Cardiac muscle cell (in vitro differentiated cells and primary cell): Measurements from ENCODE around the gene BBS9. TPM values are rescaled to one million over a fixed set of nuclear protein-coding genes. Genes with fewer than 3 reads are reported as not detected.
"Not testable (repeated sequence)": the region's sequence is repeated elsewhere in the genome, so short reads cannot be mapped to it uniquely, and the experiment has no call there.

ENCODE experiments used
- DNase-seq, 2 donors: peaks; one replicate each; pipeline versions ENCODE4 v3.0.0 to v3.0.0-alpha.2; 2010 to 2017; ENCODE audit warnings: low read depth in 1 of 2, low spot score in 1 of 2
- H3K27ac ChIP-seq: fragments of 200-600 bp; sonication (generic); 2 replicates; pipeline ENCODE4 v1.5.1; 2016
- H3K27me3 ChIP-seq: fragments of 200-600 bp; sonication (generic); 2 replicates; pipeline ENCODE4 v1.6.0; 2016; ENCODE audit warnings: control low read depth
- H3K36me3 ChIP-seq: fragments of 200-600 bp; sonication (generic); 2 replicates; pipeline ENCODE4 v1.5.1; 2016; ENCODE audit warnings: control low read depth
- H3K4me1 ChIP-seq: fragments of 200-600 bp; sonication (generic); 2 replicates; pipeline ENCODE4 v1.8.1; 2017; ENCODE audit warnings: low read depth, mild to moderate bottlenecking, mixed run types
- H3K4me3 ChIP-seq: fragments of 200-600 bp; sonication (generic); 2 replicates; pipeline ENCODE4 v1.5.1; 2016; ENCODE audit warnings: mild to moderate bottlenecking
- H3K9me3 ChIP-seq: fragments of 200-600 bp; sonication (generic); 2 replicates; pipeline ENCODE4 v1.5.1; 2017; ENCODE audit warnings: low read depth, mild to moderate bottlenecking, control low read depth
- CTCF ChIP-seq: IDR thresholded peaks from 2 replicates; pipeline ENCODE4 v1.5.1; 2012; ENCODE audit warnings: low read depth, mild to moderate bottlenecking, low read length
- polyA plus RNA-seq: library from polyadenylated mRNA; unstranded; fragments of >200 nt; fragmentation: Nextera tagmentation; extraction: Ambion mirVana; gene quantifications from 2 replicates; pipeline ENCODE4 v1.2.1, GENCODE V29; 2016
- total RNA-seq: library from RNA; depleted of rRNA; stranded (reverse); fragments of >200 nt; gene quantifications from 2 replicates; pipeline ENCODE4 v1.2.3, GENCODE V29; 2016

BBS9 gene
- total and polyA plus RNA-seq, 2 experiments from 2014 or later, result 9.8 to 13.2 TPM

DNA sequence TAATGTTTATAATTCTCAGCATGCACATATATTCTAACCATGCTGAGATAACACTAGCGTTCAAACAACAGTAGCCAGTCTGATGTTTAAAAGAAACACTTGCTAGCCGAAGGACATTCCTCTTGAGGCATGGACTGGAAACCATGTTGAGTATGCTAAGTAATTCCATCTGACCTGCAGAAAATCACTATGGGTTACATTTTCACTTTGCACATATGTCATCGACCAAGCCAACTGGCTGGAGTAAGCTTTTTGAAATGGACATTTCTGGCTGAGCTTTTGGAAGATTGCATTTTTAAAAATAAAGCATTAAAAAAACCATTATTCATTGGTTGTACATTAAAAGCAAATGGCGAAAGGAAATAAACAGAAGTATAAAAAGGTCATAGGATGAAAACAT lies 88.2 kb downstream of the BBS9 start:
- Histone ChIP-seq H3K9me3 (no peaks in the 10 kb centered on the region), H3K36me3 (no peaks in the 10 kb centered on the region), H3K4me1 (no peaks in the 10 kb centered on the region), H3K4me3 (no peak overlapping the region), H3K27me3 (no peaks in the 10 kb centered on the region), H3K27ac (no peak overlapping the region)
- no peak for TF ChIP-seq CTCF
- DNase-seq, result no peak

DNA sequence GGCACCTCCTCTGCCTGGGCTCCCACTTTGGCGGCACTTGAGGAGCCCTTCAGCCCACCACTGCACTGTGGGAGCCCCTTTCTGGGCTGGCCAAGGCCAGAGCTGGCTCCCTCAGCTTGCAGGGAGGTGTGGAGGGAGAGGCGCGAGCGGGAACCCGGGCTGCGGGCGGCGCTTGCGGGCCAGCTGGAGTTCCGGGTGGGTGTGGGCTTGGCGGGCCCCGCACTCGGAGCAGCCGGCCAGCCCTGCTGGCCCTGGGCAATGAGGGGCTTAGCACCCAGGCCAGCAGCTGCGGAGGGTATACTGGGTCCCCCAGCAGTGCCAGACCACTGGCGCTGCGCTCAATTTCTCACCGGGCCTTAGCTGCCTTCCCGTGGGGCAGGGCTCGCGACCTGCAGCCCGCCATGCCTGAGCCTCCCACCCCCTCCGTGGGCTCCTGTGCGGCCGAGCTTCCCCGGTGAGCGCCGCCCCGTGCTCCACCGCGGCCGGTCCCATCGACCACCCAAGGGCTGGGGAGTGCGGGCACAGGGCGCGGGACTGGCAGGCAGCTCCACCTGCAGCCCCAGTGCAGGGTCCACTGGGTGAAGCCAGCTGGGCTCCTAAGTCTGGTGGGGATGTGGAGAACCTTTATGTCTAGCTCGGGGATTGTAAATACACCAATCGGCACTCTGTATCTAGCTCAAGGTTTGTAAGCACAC lies 89.6 kb downstream of the BBS9 start:
- H3K4me3 ChIP-seq, H3K27me3 ChIP-seq, H3K27ac ChIP-seq, DNase-seq, H3K4me1 ChIP-seq, H3K36me3 ChIP-seq, H3K9me3 ChIP-seq: not testable (repeated sequence)

- no peaks in the 10 kb centered on the region for H3K4me1 ChIP-seq
- H3K27ac ChIP-seq, result no peak overlapping the region
- H3K36me3 ChIP-seq, result no peaks in the 10 kb centered on the region
- H3K9me3 ChIP-seq, result no peaks in the 10 kb centered on the region
- DNase-seq, result no peak
- TF ChIP-seq CTCF, result no peak
- H3K27me3 ChIP-seq, result no peaks in the 10 kb centered on the region
- H3K4me3 ChIP-seq, result no peak overlapping the region
These were observed 90.9 kb downstream of the BBS9 start for GRCh38 chr7:33220231-33220630.

- Histone ChIP-seq H3K4me3 (no peak overlapping the region), H3K27ac (no peak overlapping the region), H3K4me1 (no peaks in the 10 kb centered on the region), H3K27me3 (no peaks in the 10 kb centered on the region), H3K36me3 (no peaks in the 10 kb centered on the region), H3K9me3 (no peaks in the 10 kb centered on the region)
- no peak for TF ChIP-seq CTCF
- peak in 1 of 2 donors; percentile 13 for DNase-seq
These were observed 92.0 kb downstream of the BBS9 start for GRCh38 chr7:33221390-33221789.

- H3K4me3 ChIP-seq, result no peak overlapping the region
- H3K36me3 ChIP-seq, result no peaks in the 10 kb centered on the region
- no peaks in the 10 kb centered on the region for H3K9me3 ChIP-seq
- TF ChIP-seq CTCF, result no peak
- H3K27ac ChIP-seq, result no peak overlapping the region
- H3K4me1 ChIP-seq, result no peaks in the 10 kb centered on the region
- H3K27me3 ChIP-seq, result no peaks in the 10 kb centered on the region
- no peak for DNase-seq
These were observed 103.3 kb downstream of the BBS9 start for GRCh38 chr7:33232632-33233145.

DNA sequence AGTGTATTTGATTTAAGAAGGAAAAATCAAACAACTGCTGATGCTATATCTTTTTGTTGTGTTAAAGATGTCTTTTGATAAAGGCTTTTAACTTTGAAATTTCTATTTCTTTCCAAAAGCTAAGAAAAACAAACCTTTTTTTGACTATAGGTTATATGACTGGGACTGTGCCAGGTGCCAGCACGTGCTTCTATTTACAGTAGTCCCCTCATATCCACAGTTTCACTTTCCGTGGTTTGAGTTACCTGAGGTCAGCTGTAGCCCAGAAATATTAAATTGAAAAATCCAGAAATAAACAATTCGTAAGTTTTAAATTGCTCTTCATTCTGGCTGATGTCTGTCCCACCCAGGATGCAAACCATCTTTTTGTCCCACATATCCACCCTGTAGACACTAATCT lies 104.3 kb downstream of the BBS9 start:
- Histone ChIP-seq H3K4me3 (no peak overlapping the region), H3K36me3 (no peaks in the 10 kb centered on the region), H3K27me3 (no peaks in the 10 kb centered on the region), H3K4me1 (no peaks in the 10 kb centered on the region), H3K27ac (no peak overlapping the region), H3K9me3 (no peaks in the 10 kb centered on the region)
- no peak for DNase-seq
- no peak for TF ChIP-seq CTCF
